GM13977 (cell line): ENCODE measurements around the gene MAGEB3.

ENCODE experiments used
- DNase-seq: peaks from one replicate; pipeline ENCODE4 v3.0.0; 2012; ENCODE audit warnings: low spot score
- CTCF ChIP-seq: IDR thresholded peaks from 2 replicates; pipeline ENCODE4 v1.5.1; 2012; ENCODE audit warnings: mild to moderate bottlenecking, control low read depth; ENCODE audit not compliant: insufficient read depth; ENCODE audit errors: extremely low read depth, missing control alignments
- in situ Hi-C: fragments of 300-500 bp; cut with MboI; formaldehyde crosslinking; loops from one replicate; pipeline ENCODE4 v1.12.0; 2022; ENCODE audit warnings: low sequenced_read_pairs, low pct_unique_long_range_greater_than_20kb, mixed read lengths, inconsistent platforms; ENCODE audit not compliant: unreplicated experiment

The MAGEB3 gene

GRCh38 chrX:30215357-30215843 lies 15.1 kb upstream of the MAGEB3 start, which contains the start of gene MAGEB2:
MAGEB2 (plus strand) TSS chrX:30215563; CDS start chrX:30218581, 3,018 bp downstream.
- in situ Hi-C loops = no loop called here
- no peak for DNase-seq
- TF ChIP-seq CTCF = no peak

GRCh38 chrX:30217465-30217864 lies 13.0 kb upstream of the MAGEB3 start:
- no peak for TF ChIP-seq CTCF
- in situ Hi-C loops = no loop called here

GRCh38 chrX:30219372-30219771 lies 11.1 kb upstream of the MAGEB3 start:
- TF ChIP-seq CTCF = no peak
- in situ Hi-C loops = no loop called here
- no peak for DNase-seq

More at GRCh38 chrX:30217465-30217864, 13.0 kb upstream of the MAGEB3 start:
- no peak for DNase-seq

- in situ Hi-C loops = no loop called here
- DNase-seq = no peak
- no peak for TF ChIP-seq CTCF
Observed at GRCh38 chrX:30220661-30221060, 9.8 kb upstream of the MAGEB3 start.

GRCh38 chrX:30224536-30224935 lies 5.9 kb upstream of the MAGEB3 start:
- TF ChIP-seq CTCF = no peak
- in situ Hi-C loops = no loop called here
- no peak for DNase-seq

- in situ Hi-C loops = no loop called here
- no peak for DNase-seq
- TF ChIP-seq CTCF = no peak
Observed at GRCh38 chrX:30228526-30228925, 1.9 kb upstream of the MAGEB3 start.
